Mucosa of rectum (tissue), 2 donors: ENCODE data around the gene SENP5.

Experiments used
- H3K27ac ChIP-seq, 2 donors: one replicate each; pipeline ENCODE4 v1.7.0; 2013; ENCODE audit warnings: inconsistent platforms in 2 of 2, low read depth in 2 of 2, low read length in 2 of 2
- H3K27me3 ChIP-seq, 2 donors: one replicate each; pipeline ENCODE4 v1.7.0; 2013; ENCODE audit warnings: low read length in 2 of 2; ENCODE audit not compliant: control insufficient read depth in 2 of 2, insufficient read depth in 2 of 2
- H3K36me3 ChIP-seq, 2 donors: one replicate each; pipeline ENCODE4 v1.7.0; 2013; ENCODE audit warnings: low read length in 2 of 2; ENCODE audit not compliant: control insufficient read depth in 2 of 2, insufficient read depth in 2 of 2
- H3K4me1 ChIP-seq, 2 donors: one replicate each; pipeline ENCODE4 v1.7.0; 2013; ENCODE audit warnings: low read length in 2 of 2, mild to moderate bottlenecking in 1 of 2; ENCODE audit not compliant: control insufficient read depth in 2 of 2, insufficient read depth in 2 of 2
- H3K4me3 ChIP-seq, 2 donors: one replicate each; pipeline ENCODE4 v1.7.0; 2013; ENCODE audit warnings: low read length in 2 of 2
- H3K9ac ChIP-seq, 2 donors: one replicate each; pipeline ENCODE4 v1.7.0; 2013; ENCODE audit warnings: low read length in 2 of 2, low read depth in 1 of 2, mild to moderate bottlenecking in 1 of 2
- H3K9me3 ChIP-seq, 2 donors: one replicate each; pipeline ENCODE4 v1.7.0; 2013; ENCODE audit warnings: low read length in 2 of 2; ENCODE audit not compliant: control insufficient read depth in 2 of 2
- donor health status: healthy.
- donor health status: Normal muscosa, but diverticular disease.

The SENP5 gene

DNA sequence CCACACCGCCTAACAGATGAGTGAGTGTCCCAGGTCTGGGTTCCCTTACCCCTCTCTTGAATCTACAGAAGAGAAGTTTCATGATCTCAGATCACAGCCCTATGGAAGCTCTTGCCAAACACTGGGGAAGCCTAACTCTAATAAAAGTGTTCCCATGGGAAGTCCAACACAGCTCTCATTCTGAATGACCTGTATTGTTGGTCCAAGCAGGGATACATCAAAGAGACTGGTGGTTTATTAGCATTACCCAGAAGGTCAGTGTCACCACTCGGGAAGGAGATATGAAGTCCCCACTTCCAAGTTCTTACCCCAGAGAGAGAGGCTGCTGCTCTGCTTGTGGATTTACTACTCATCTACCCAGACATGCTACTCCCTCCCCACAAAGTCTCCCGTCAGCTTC is 83.7 kb downstream of the SENP5 start:
- Histone ChIP-seq H3K9me3 (no peaks in the 10 kb centered on the region), H3K36me3 (peaks cover 16 to 21% of the 10 kb centered on the region in 2 donors), H3K27ac (no peak overlapping the region), H3K4me1 (peaks cover 0 to 2% of the 10 kb centered on the region in 2 donors), H3K9ac (no peak overlapping the region), H3K4me3 (no peak overlapping the region), H3K27me3 (no peaks in the 10 kb centered on the region)

DNA sequence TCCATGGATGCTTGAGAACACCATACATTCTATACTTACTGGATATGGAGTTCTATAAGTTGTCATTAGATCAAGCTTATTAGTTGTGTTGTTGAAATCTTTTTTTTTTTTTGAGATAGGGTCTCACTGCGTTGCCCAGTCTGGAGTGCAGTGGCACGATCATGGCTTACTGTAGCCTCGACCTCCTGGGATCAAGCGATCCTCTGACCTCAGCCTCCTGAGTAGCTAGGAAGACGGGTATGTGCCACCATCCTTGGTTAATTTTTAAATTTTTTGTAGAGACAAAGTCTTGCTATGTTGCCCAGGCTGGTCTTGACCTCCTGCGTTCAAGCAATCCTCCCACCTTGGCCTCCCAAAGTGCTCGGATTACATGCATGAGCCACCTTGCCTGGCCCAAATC is 87.1 kb downstream of the SENP5 start:
- Histone ChIP-seq H3K4me3 (no peak overlapping the region), H3K27ac (no peak overlapping the region), H3K4me1 (no peaks in the 10 kb centered on the region), H3K27me3 (no peaks in the 10 kb centered on the region), H3K9me3 (no peaks in the 10 kb centered on the region), H3K36me3 (peaks cover 8 to 12% of the 10 kb centered on the region in 2 donors), H3K9ac (no peak overlapping the region)

DNA sequence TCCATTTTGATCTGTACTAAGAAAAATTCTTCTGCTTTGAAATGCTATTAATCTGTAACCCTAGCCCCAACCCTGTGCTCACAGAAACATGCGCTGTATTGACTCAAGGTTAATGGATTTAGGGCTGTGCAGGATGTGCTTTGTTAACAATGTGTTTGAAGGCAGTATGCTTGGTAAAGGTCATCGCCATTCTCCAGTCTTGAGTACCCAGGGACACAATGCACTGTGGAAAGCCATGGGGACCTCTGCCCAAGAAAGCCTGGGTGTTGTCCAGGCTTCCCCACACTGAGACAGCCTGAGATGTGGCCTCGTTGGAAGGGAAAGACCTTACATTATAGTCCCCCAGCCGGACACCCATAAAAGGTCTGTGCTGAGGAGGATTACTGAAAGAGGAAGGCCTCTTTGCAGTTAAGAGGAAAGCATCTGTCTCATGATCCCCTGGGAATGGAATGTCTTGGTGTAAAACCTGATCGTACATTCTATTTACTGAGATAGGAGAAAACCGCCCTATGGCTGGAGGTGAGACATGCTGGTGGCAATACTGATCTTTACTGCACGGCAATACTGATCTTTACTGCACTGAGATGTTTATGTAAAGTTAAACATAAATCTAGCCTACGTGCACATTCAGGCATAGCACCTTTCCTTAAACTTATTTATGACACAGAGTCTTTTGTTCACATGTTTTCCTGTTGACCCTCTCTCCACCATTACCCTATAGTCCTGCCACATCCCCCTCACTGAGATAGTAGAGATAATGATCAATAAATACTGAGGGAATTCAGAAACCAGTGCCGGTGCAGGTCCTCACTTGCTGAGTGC is 94.6 kb downstream of the SENP5 start:
- Histone ChIP-seq H3K27ac (peak overlapping the region; percentile 87 to 95), H3K4me3 (peak overlapping the region; percentile 26 to 36), H3K4me1 (peaks cover 18 to 50% of the 10 kb centered on the region in 2 donors), H3K9ac (peak overlapping the region in 1 of 2 donors; percentile 61), H3K9me3 (no peaks in the 10 kb centered on the region), H3K36me3 (peaks cover 13 to 14% of the 10 kb centered on the region in 2 donors), H3K27me3 (no peaks in the 10 kb centered on the region)

DNA sequence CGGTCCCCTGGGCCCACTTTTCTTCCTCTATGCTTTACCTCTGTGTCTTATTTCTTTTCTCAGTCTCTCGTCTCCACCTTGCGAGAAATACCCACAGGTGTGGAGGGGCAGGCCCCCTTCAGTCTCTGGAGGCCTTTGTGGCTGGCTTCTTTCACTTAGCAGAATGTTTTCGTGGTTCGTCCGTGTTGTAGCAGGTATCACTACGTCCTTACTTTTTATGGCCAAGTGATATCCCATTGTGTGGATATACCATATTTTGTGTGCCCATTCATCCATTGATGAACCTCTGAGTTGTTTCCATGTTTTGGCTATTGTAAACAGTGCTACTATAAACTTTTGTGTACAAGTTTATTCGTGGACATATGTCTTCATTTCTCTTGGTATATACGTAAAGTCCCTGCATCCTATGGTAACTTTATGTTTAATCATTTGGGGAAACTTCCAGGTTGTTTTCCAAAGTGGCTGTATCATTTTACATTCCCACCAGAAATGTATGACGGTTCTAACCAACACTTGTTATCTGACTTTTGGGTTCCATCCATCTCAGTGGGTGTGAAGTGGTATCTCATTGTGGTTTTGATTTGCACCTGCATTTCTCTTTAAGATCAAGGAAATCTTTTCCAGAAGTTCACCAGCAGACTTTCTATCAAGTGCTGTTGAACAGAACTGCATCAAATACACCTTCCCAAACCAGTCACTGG is 95.4 kb downstream of the SENP5 start:
- Histone ChIP-seq H3K9me3 (no peaks in the 10 kb centered on the region), H3K27me3 (no peaks in the 10 kb centered on the region), H3K4me3 (peak overlapping the region in 1 of 2 donors; percentile 26), H3K27ac (peak overlapping the region; percentile 77 to 95), H3K9ac (peak overlapping the region in 1 of 2 donors; percentile 61), H3K4me1 (peaks cover 26 to 57% of the 10 kb centered on the region in 2 donors), H3K36me3 (peaks cover 13 to 17% of the 10 kb centered on the region in 2 donors)

DNA sequence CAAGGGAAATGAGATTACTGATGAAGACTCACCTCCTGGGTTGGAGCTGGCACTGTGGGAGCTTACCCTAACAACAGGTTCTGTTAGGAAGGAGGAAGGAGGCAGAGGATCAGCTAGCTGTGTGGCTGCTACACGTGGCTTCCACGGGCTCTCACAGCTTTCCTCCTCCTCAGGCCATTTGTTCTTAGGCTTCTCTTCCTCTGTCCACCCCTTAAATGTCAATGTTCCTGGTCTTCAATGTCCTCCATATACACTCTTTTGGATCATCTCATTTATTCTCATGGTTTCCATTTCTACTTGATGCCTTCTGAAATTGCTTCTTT is 95.9 kb downstream of the SENP5 start:
- no peaks in the 10 kb centered on the region for H3K9me3 ChIP-seq
- no peak overlapping the region for H3K9ac ChIP-seq
- H3K36me3 ChIP-seq, result peaks cover 12 to 17% of the 10 kb centered on the region in 2 donors
- peaks cover 29 to 59% of the 10 kb centered on the region in 2 donors for H3K4me1 ChIP-seq
- peak overlapping the region in 1 of 2 donors; percentile 24 for H3K4me3 ChIP-seq
- H3K27me3 ChIP-seq, result no peaks in the 10 kb centered on the region
- H3K27ac ChIP-seq, result peak overlapping the region; percentile 77 to 95

DNA sequence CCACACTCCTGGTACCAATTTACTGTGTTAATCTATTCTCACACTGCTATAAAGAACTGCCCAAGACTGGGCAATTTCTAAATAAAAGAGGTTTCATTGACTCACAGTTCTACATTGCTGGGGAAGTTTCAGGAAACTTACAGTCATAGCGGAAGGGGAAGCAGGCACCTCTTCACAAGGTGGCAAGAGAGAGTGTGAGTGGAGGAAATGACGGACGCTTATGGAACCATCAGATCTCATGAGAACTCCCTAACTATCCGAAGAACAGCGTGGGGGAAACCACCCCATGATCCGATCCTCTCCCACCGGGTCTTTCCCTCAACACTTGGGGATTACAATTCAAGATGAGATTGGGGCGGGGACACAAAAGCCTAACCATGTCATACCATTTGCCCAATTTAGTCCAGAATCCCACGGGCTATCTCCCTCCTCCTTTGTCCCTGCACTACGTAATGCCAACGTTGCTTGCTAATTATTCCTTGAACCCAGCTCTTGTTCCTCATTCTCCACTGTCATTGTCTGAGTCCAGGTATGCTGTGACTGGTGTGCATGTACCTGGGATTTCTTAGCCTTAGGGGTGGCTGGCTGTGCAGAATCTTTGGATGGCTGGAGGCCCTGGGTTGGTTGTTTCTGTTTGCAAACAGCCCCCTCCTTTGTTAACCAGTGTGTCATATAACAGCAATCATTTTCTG is 97.5 kb downstream of the SENP5 start:
- Histone ChIP-seq H3K9me3 (no peaks in the 10 kb centered on the region), H3K27me3 (no peaks in the 10 kb centered on the region), H3K9ac (no peak overlapping the region), H3K4me3 (peak overlapping the region in 1 of 2 donors; percentile 37), H3K36me3 (peaks cover 11 to 17% of the 10 kb centered on the region in 2 donors), H3K27ac (peak overlapping the region in 1 of 2 donors; percentile 61), H3K4me1 (peaks cover 29 to 63% of the 10 kb centered on the region in 2 donors)

DNA sequence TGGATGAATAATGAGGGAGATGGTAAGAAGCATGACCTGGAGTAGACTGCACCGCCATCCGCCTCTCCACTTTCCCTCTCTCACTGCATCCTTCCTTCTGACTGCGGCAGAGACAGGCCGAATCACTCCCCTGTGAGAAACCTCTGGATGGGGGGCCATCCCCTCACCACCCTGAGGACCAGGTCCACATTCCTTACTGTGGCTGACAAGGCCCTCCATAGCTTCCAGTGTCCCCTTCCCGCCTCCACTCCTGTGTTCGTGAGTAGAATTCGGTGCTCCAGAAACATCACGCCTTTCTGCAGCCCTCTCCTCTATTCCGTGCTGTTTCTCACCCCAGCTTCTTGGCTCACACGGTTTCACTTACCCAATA is 98.1 kb downstream of the SENP5 start:
- Histone ChIP-seq H3K4me1 (peaks cover 29 to 62% of the 10 kb centered on the region in 2 donors), H3K9me3 (no peaks in the 10 kb centered on the region), H3K27ac (peak overlapping the region in 1 of 2 donors; percentile 31), H3K27me3 (no peaks in the 10 kb centered on the region), H3K9ac (no peak overlapping the region), H3K4me3 (peak overlapping the region; percentile 13 to 41), H3K36me3 (peaks cover 11 to 17% of the 10 kb centered on the region in 2 donors)

DNA sequence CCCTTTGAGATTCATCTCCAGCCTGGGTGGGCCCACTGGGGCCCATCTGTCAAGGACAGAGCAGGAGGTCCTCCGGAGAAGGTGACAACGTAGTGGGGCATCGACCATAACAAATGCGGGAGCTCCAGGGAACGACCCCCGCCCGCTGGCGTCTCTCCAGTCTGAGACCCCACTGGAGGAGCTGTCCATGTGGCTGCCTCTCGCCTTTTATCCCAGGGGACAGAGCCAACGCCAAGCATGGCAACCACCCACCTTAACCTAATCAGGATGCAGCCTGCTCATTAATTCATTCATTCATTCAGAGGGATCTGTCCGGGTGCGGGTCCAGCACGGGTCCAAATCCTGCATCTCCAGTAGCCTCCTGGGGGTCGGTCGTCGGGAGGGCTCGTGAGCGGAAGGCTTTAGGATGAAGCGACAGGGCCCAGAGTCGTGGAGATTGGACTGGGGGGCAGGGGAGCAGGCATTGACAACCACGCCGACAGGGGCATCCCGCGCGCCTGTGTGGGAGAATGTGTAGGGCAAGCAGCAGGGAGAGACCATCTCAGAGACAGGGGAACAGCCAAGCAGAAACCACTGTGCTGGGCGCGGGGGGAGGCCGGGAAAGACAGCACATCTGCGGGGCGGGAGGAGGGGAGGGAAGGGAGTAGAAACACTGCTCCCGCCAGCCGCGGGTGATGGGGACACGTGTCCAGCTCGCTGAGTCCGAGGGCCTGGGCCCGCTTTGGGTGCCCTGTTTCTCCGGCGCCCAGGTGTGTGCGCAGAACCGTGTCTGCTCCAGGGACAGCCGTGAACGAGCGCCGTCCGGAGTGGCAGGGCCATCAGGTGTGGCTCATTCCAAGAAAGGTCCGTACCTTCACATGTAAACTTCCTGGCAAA is 99.0 kb downstream of the SENP5 start:
- Histone ChIP-seq H3K4me1 (peaks cover 20 to 53% of the 10 kb centered on the region in 2 donors), H3K9ac (no peak overlapping the region), H3K36me3 (peaks cover 11 to 17% of the 10 kb centered on the region in 2 donors), H3K27ac (peak overlapping the region in 1 of 2 donors; percentile 85), H3K4me3 (peak overlapping the region; percentile 78 to 82), H3K9me3 (no peaks in the 10 kb centered on the region), H3K27me3 (no peaks in the 10 kb centered on the region)

DNA sequence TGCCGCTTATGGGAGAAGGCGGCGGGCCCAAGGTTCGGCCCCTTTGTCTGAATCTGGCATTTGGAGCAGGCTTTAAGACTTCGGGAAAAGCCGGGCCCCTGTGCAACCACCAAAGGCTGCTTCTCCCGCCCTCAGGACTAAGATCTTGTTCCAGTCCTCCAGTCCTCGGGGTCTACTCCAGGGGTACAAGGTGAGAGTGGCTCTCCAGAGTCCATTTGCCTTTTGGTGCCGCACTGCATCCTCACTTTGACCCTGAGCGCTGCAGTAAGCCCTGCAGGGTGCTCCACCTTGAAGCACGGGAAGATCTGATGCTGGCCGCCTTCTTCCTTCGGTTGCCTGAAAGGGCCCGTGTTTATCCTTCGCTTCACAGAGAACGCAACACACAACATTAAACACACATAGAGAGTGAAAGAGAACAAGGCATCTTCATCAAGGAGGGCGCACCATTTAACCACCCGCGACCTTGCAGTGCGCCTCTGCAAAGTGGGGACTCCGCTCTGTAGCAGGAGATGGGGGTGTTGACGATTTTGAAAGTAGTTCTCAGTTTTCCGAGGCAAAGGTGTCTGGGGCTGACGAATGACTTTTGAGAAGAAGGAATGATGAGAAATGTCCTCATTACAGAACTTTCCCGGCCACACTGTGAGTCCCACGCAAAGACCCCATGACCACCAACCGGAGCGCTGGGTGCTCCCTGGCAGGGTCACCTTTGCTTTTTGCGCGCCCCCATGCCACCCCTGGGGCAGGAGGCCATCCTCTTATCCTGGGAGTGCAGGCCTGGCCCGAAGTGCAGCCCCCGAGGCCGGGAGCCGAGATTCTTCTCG is 99.9 kb downstream of the SENP5 start:
- H3K4me1 ChIP-seq, result peaks cover 17 to 48% of the 10 kb centered on the region in 2 donors
- peak overlapping the region; percentile 71 to 85 for H3K27ac ChIP-seq
- no peaks in the 10 kb centered on the region for H3K27me3 ChIP-seq
- H3K36me3 ChIP-seq, result peaks cover 11 to 17% of the 10 kb centered on the region in 2 donors
- H3K9me3 ChIP-seq, result no peaks in the 10 kb centered on the region
- H3K9ac ChIP-seq, result peak overlapping the region; percentile 79 to 95
- peak overlapping the region; percentile 78 to 82 for H3K4me3 ChIP-seq
